ENCODE measurements around the gene KLF9.

The KLF9 gene

GRCh38 chr9:70352356-70352755 is 62.1 kb downstream of the KLF9 start:
- DNase-seq = no peak

GRCh38 chr9:70347046-70347445 is 67.4 kb downstream of the KLF9 start:
- DNase-seq = no peak

- DNase-seq = peak; percentile 8
These were observed 73.9 kb downstream of the KLF9 start for GRCh38 chr9:70340572-70340971.

All from NCI-H2029 (cell line).